SK-N-SH treated with all-trans-retinoic acid at 6 μM for 48 hours (cell line): Measurements from ENCODE around the gene TNFRSF1B.

Experiments used
- ARNTL ChIP-seq: fragments of 450-650 bp; formaldehyde crosslinking; IDR thresholded peaks from 2 replicates; pipeline ENCODE4 v1.5.0; 2020; ENCODE audit warnings: low read depth, mild to moderate bottlenecking, moderate library complexity, borderline replicate concordance
- CSDC2 ChIP-seq: fragments of 250-450 bp; sonication (Bioruptor Pico); IDR thresholded peaks from 2 replicates; pipeline ENCODE4 v1.5.0; 2020; ENCODE audit warnings: mild to moderate bottlenecking, moderate library complexity
- CSRNP3 ChIP-seq: fragments of 250-450 bp; sonication (Bioruptor Pico); IDR thresholded peaks from 2 replicates; pipeline ENCODE4 v1.5.1; 2021; ENCODE audit warnings: mild to moderate bottlenecking, moderate library complexity
- PATZ1 ChIP-seq: fragments of 250-450 bp; sonication (Bioruptor Pico); IDR thresholded peaks from 2 replicates; pipeline ENCODE4 v1.8.0; 2020; ENCODE audit warnings: mild to moderate bottlenecking, moderate library complexity, borderline replicate concordance
- SNAI2 ChIP-seq: fragments of 250-450 bp; sonication (Bioruptor Pico); IDR thresholded peaks from 2 replicates; pipeline ENCODE4 v1.5.0; 2020; ENCODE audit warnings: mild to moderate bottlenecking, moderate library complexity

- TF ChIP-seq SNAI2 (CRISPR knock-in tag) (no peak), PATZ1 (CRISPR knock-in tag) (no peak), CSDC2 (CRISPR knock-in tag) (no peak), CSRNP3 (no peak), ARNTL (no peak)
These were observed 10.6 kb downstream of the TNFRSF1B start for GRCh38 chr1:12177156-12177998.
